Neural cell (in vitro differentiated cells): Measurements from ENCODE around the gene CBFA2T3. TPM values are rescaled to one million over a fixed set of nuclear protein-coding genes. Genes with fewer than 3 reads are reported as not detected.

ENCODE experiments used
- H2AFZ ChIP-seq: fragments of 200-600, 300-800 bp; sonication (generic), shearing (Covaris generic); 2 replicates; pipeline ENCODE4 v1.6.0; 2014; ENCODE audit warnings: low read depth, mild to moderate bottlenecking, antibody characterized with exemption, low read length, moderate library complexity
- H3F3A ChIP-seq: fragments of 200-600 bp; shearing (Covaris generic); 2 replicates; pipeline ENCODE4 v1.6.1; 2016; ENCODE audit warnings: mild to moderate bottlenecking, moderate library complexity, mixed read lengths, antibody characterized with exemption, low read length; ENCODE audit not compliant: insufficient read depth, poor library complexity, severe bottlenecking
- H3K27ac ChIP-seq: fragments of 200-600, 300-800 bp; sonication (generic), shearing (Covaris generic); 2 replicates; pipeline ENCODE4 v1.5.1; 2014; ENCODE audit warnings: mild to moderate bottlenecking, low read length, moderate library complexity
- H3K27me3 ChIP-seq: fragments of 300-800, 200-600 bp; sonication (generic), shearing (Covaris generic); 2 replicates; pipeline ENCODE4 v1.6.0; 2014; ENCODE audit warnings: mild to moderate bottlenecking, low read depth, low read length, moderate library complexity; ENCODE audit not compliant: insufficient read depth
- H3K36me3 ChIP-seq: fragments of 300-800, 200-600 bp; sonication (generic), shearing (Covaris generic); 2 replicates; pipeline ENCODE4 v1.5.1; 2014; ENCODE audit warnings: mild to moderate bottlenecking, antibody characterized with exemption, low read length, moderate library complexity; ENCODE audit not compliant: insufficient read depth
- H3K4me2 ChIP-seq: fragments of 300-800, 200-600 bp; sonication (generic), shearing (Covaris generic); 2 replicates; pipeline ENCODE4 v1.6.0; 2014; ENCODE audit warnings: mild to moderate bottlenecking, low read length
- H3K4me3 ChIP-seq: fragments of 300-800, 200-600 bp; sonication (generic), shearing (Covaris generic); 2 replicates; pipeline ENCODE4 v1.5.1; 2014; ENCODE audit warnings: mild to moderate bottlenecking, low read length, moderate library complexity
- H3K79me2 ChIP-seq: fragments of 200-600 bp; shearing (Covaris generic); replicated peaks from 2 replicates; pipeline ENCODE4 v1.6.0; 2014; ENCODE audit warnings: mild to moderate bottlenecking, low read length, moderate library complexity; ENCODE audit not compliant: insufficient read depth
- H3K9ac ChIP-seq: fragments of 300-800, 200-600 bp; sonication (generic), shearing (Covaris generic); 2 replicates; pipeline ENCODE4 v1.6.1; 2016; ENCODE audit warnings: mild to moderate bottlenecking, low read length, mixed read lengths
- H3K9me2 ChIP-seq: fragments of 200-600 bp; shearing (Covaris generic); 2 replicates; pipeline ENCODE4 v1.6.1; 2016; ENCODE audit warnings: mild to moderate bottlenecking, low read length, mixed read lengths; ENCODE audit not compliant: insufficient read depth
- H3K9me3 ChIP-seq: fragments of 200-600, 300-800 bp; sonication (generic), shearing (Covaris generic); 2 replicates; pipeline ENCODE4 v1.6.1; 2016; ENCODE audit warnings: mild to moderate bottlenecking, mixed run types, low read length, moderate library complexity, mixed read lengths
- H4K20me1 ChIP-seq: fragments of 200-600 bp; shearing (Covaris generic); 2 replicates; pipeline ENCODE4 v1.6.1; 2016; ENCODE audit warnings: mild to moderate bottlenecking, mixed run types; ENCODE audit not compliant: insufficient read depth
- CTCF ChIP-seq: fragments of 450-650 bp; IDR thresholded peaks from 2 replicates; pipeline ENCODE4 v1.5.1; 2014; ENCODE audit warnings: antibody characterized with exemption, mild to moderate bottlenecking, moderate library complexity; ENCODE audit not compliant: poor library complexity, severe bottlenecking
- EP300 ChIP-seq: fragments of 450-650 bp; conservative IDR thresholded peaks from 2 replicates; pipeline ENCODE4 v1.6.1; 2014; ENCODE audit warnings: antibody characterized with exemption, mild to moderate bottlenecking, moderate library complexity; ENCODE audit not compliant: poor library complexity, severe bottlenecking
- EZH2 ChIP-seq: fragments of 200-600, 300-800 bp; shearing (Covaris generic), sonication (generic); IDR thresholded peaks from 2 replicates; pipeline ENCODE4 v1.6.1; 2014; ENCODE audit warnings: antibody characterized with exemption, low read length, borderline replicate concordance, mild to moderate bottlenecking; ENCODE audit not compliant: insufficient read depth, poor library complexity, severe bottlenecking
- MXI1 ChIP-seq: fragments of 450-650 bp; conservative IDR thresholded peaks from 2 replicates; pipeline ENCODE4 v1.6.1; 2014; ENCODE audit warnings: antibody characterized with exemption, mild to moderate bottlenecking; ENCODE audit not compliant: poor library complexity, severe bottlenecking
- POLR2AphosphoS5 ChIP-seq: IDR thresholded peaks from 2 replicates; pipeline ENCODE4 v1.6.1; 2012
- RAD21 ChIP-seq: fragments of 450-650 bp; conservative IDR thresholded peaks from 2 replicates; pipeline ENCODE4 v1.6.1; 2014; ENCODE audit warnings: antibody characterized with exemption, mild to moderate bottlenecking, moderate library complexity
- REST ChIP-seq: IDR thresholded peaks from 2 replicates; pipeline ENCODE4 v1.6.1; 2012; ENCODE audit warnings: borderline replicate concordance
- SMC3 ChIP-seq: fragments of 450-650 bp; conservative IDR thresholded peaks from 2 replicates; pipeline ENCODE4 v1.6.1; 2014; ENCODE audit warnings: antibody characterized with exemption, mild to moderate bottlenecking, moderate library complexity; ENCODE audit not compliant: poor library complexity
- TAF1 ChIP-seq: IDR thresholded peaks from 2 replicates; pipeline ENCODE4 v1.6.1; 2012; ENCODE audit warnings: low read depth
- polyA plus RNA-seq: library from polyadenylated mRNA; depleted of rRNA; stranded (reverse); fragments of >200 nt; gene quantifications from 2 replicates; pipeline ENCODE4 v1.2.3, GENCODE V29; 2014

CBFA2T3 gene
- polyA plus RNA-seq, 1 donor from 2014 or later, result 2.1 TPM

GRCh38 chr16:88850531-88851199 is 126.3 kb downstream of the CBFA2T3 start:
- Histone ChIP-seq H3K27me3 (no peaks in the 10 kb centered on the region), H3K27ac (no peak overlapping the region), H3K4me2 (no peak overlapping the region), H3K9me3 (no peaks in the 10 kb centered on the region), H3K79me2 (no peaks in the 10 kb centered on the region), H3K9ac (no peak overlapping the region), H3K9me2 (no peaks in the 10 kb centered on the region), H2AFZ (no peak overlapping the region), H4K20me1 (no peaks in the 10 kb centered on the region), H3K4me3 (no peak overlapping the region), H3F3A (no peaks in the 10 kb centered on the region), H3K36me3 (no peaks in the 10 kb centered on the region)
- no peak for TF ChIP-seq REST
- TF ChIP-seq CTCF, result no peak
- no peak for TF ChIP-seq EZH2
- TF ChIP-seq SMC3, result no peak
- no peak for TF ChIP-seq MXI1
- TF ChIP-seq EP300, result no peak
- no peak for TF ChIP-seq RAD21
- no peak for TF ChIP-seq TAF1
- no peak for TF ChIP-seq POLR2AphosphoS5

- TF ChIP-seq REST (no peak), TAF1 (no peak), MXI1 (no peak), EZH2 (no peak), POLR2AphosphoS5 (no peak), CTCF (no peak), EP300 (no peak), RAD21 (no peak), SMC3 (no peak)
- no peak overlapping the region for H3K27ac ChIP-seq
- H4K20me1 ChIP-seq, result no peaks in the 10 kb centered on the region
- no peaks in the 10 kb centered on the region for H3K79me2 ChIP-seq
- no peak overlapping the region for H3K9ac ChIP-seq
- H3K4me2 ChIP-seq, result no peak overlapping the region
- no peaks in the 10 kb centered on the region for H3K27me3 ChIP-seq
- no peaks in the 10 kb centered on the region for H3K36me3 ChIP-seq
- no peaks in the 10 kb centered on the region for H3F3A ChIP-seq
- H3K4me3 ChIP-seq, result no peak overlapping the region
- H3K9me2 ChIP-seq, result no peaks in the 10 kb centered on the region
- no peak overlapping the region for H2AFZ ChIP-seq
- no peaks in the 10 kb centered on the region for H3K9me3 ChIP-seq
These were observed 128.4 kb downstream of the CBFA2T3 start for GRCh38 chr16:88848557-88848956.
